Psoas muscle (tissue), 8 donors: ENCODE data around the gene PLAC9. TPM values are rescaled to one million over a fixed set of nuclear protein-coding genes. Genes with fewer than 3 reads are reported as not detected.

Experiments used
- ATAC-seq, 4 donors: fragments of 200-7000 bp; cut with Tn5 transposase; one replicate each; pipeline ENCODE4 v1.9.1; 2020; ENCODE audit warnings: moderate library complexity in 3 of 4, mild to moderate bottlenecking in 2 of 4
- DNase-seq, 2 donors: peaks; one replicate each; pipeline ENCODE4 v3.0.0-alpha.2; 2020
- H3K27ac ChIP-seq: fragments of 200-600 bp; one replicate; pipeline ENCODE4 v1.8.0; 2022
- H3K27me3 ChIP-seq, 3 donors: fragments of 200-600 bp in 1 of 3; one replicate each; pipeline versions ENCODE4 v1.6.1 to v1.8.0; 2013 to 2022; ENCODE audit warnings: low read length in 2 of 3, mild to moderate bottlenecking in 2 of 3, moderate library complexity in 1 of 3; ENCODE audit not compliant: insufficient read depth in 3 of 3
- H3K36me3 ChIP-seq, 2 donors: fragments of 200-600 bp in 1 of 2; one replicate each; pipeline versions ENCODE4 v1.6.1 to v1.8.0; 2013 to 2022; ENCODE audit warnings: low read depth in 1 of 2, mild to moderate bottlenecking in 1 of 2, moderate library complexity in 1 of 2; ENCODE audit not compliant: insufficient read depth in 1 of 2
- H3K4me1 ChIP-seq: fragments of 200-600 bp; one replicate; pipeline ENCODE4 v1.8.0; 2022
- H3K4me3 ChIP-seq: fragments of 200-600 bp; one replicate; pipeline ENCODE4 v1.8.0; 2022; ENCODE audit warnings: mild to moderate bottlenecking
- H3K9me3 ChIP-seq: fragments of 200-600 bp; one replicate; pipeline ENCODE4 v1.8.0; 2022
- WGBS, 3 donors: extraction: QIAGEN DNeasy Blood & Tissue Kit; methylation state at CpG; one replicate each; pipeline versions ENCODE4 v1.1.6 to v1.1.7; 2013; 5-methylcytosine and 5-hydroxymethylcytosine counted together
- intact Hi-C, 2 donors: fragments of 100-400 bp; cut with DNase I; formaldehyde crosslinking; loops; one replicate each; pipeline versions ENCODE4 v1.11.0 to v1.14.2; 2022
- polyA plus RNA-seq, 3 donors: library from polyadenylated mRNA; stranded (reverse); fragments of 200-250 nt; gene quantifications; one replicate each; pipeline ENCODE4 v1.2.3, GENCODE V29; 2013
- total RNA-seq, 4 donors: library from RNA; stranded (reverse); fragmentation: NEBNext Ultra II Directional in 2 of 4; extraction: Animal tissue kit (Norgen Biotek cat#: 25700) in 2 of 4; gene quantifications; one replicate each; pipeline versions ENCODE4 v1.2.1 to v1.2.4, GENCODE V29; 2021 to 2023
- TF ChIP-seq, protein P1 (sequence below): fragments of 200-600 bp; IDR thresholded peaks from one replicate; pipeline ENCODE4 v1.8.0; 2022; ENCODE audit warnings: antibody characterized with exemption
- donor health status: healthy with polysubstance abuse.
- donor health status: DM: no; HTN: no; CAD: no; lungs with moderate emphysema.
- donor health status: Bipolar disorder and iron deficiency.
- donor health status: healthy.
- donor health status: DM: yes; HTN: yes; CAD: no.
- donor health status: DM: no; HTN: no; CAD: no.
- donor health status: DM: no; HTN: no; CAD: no.
- donor health status: DM: yes; HTN: yes; CAD: no.

The PLAC9 gene
- total and polyA plus RNA-seq, 7 donors = 5.4 to 14.6 (median 9.4) TPM

DNA sequence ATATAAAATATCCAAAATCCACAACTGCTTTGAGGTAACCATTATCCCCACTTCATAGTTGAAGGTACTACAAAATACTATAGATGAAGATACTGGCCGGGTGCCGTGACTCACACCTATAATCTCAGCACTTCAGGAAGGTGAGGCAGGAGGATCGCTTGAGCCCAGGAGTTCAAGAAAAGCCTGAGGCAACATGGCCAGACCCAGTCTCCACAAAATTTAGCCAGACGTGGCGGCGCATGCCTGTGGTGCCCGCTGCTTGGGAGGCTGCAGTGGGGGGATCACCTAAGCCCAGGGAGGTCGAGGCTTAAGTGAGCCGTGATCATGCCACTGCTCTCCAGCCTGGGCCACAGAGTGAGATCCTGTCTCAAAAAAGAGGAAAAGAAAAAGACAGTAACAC, 32.4 kb upstream of the PLAC9 start:
- TF ChIP-seq, protein P1, sequence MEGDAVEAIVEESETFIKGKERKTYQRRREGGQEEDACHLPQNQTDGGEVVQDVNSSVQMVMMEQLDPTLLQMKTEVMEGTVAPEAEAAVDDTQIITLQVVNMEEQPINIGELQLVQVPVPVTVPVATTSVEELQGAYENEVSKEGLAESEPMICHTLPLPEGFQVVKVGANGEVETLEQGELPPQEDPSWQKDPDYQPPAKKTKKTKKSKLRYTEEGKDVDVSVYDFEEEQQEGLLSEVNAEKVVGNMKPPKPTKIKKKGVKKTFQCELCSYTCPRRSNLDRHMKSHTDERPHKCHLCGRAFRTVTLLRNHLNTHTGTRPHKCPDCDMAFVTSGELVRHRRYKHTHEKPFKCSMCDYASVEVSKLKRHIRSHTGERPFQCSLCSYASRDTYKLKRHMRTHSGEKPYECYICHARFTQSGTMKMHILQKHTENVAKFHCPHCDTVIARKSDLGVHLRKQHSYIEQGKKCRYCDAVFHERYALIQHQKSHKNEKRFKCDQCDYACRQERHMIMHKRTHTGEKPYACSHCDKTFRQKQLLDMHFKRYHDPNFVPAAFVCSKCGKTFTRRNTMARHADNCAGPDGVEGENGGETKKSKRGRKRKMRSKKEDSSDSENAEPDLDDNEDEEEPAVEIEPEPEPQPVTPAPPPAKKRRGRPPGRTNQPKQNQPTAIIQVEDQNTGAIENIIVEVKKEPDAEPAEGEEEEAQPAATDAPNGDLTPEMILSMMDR = no peak
- ATAC-seq (no peak), DNase-seq (no peak)
- no peaks in the 10 kb centered on the region for H3K9me3 ChIP-seq
- intact Hi-C loops = no loop called here
- 90 to 97% (median 92%) methylated on average over 9 of the region's 9 CpGs for WGBS, 3 donors
- no peak overlapping the region for H3K4me3 ChIP-seq
- no peaks in the 10 kb centered on the region for H3K4me1 ChIP-seq
- H3K27ac ChIP-seq = no peak overlapping the region
- H3K27me3 ChIP-seq = no peaks in the 10 kb centered on the region
- H3K36me3 ChIP-seq = no peaks in the 10 kb centered on the region

DNA sequence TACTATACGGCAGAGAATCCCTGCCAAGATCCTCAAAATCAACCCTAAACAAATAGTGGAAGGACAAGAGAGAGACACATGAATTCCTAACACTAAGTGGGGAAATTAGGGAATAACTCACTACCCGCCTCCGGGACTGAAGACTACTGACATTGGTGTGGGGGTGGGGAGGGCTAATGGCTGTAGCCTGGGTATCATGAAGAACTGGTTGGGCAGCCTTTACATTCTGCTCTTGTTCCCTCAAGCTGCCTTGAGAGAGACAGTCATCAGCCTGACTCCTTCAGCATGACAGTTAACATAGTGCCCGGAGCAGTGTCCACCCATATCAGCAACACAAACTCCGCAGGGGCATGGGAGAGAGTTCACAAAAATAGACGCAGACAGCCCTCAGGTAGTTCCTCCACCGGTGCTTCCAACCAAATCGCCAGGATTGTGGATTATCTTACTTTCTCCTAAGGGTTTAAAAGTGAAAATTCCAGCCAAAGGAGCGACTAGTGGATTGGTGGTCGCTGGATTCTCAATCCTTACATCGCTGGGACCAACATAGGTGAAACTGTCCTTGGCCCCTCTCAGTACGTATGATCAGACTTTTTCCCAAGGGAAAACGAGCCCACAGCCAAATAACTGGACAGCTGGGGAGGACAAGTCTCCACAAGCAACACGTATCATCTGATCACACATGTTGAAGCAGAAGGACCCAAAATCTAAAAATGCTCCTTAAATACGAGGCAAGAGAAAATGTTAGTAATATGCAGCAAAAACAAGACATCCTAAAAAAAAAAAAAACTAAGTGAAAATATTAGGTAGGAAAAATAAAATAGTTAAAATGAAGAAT, 31.5 kb upstream of the PLAC9 start:
- 74 to 86% (median 84%) methylated on average over 15 of the region's 15 CpGs for WGBS, 3 donors
- ATAC-seq (no peak), DNase-seq (no peak)
- Histone ChIP-seq H3K4me3 (no peak overlapping the region), H3K9me3 (no peaks in the 10 kb centered on the region), H3K4me1 (no peaks in the 10 kb centered on the region), H3K27me3 (no peaks in the 10 kb centered on the region), H3K27ac (no peak overlapping the region), H3K36me3 (no peaks in the 10 kb centered on the region)
- intact Hi-C loops = no loop called here
- TF ChIP-seq, protein P1 = no peak

DNA sequence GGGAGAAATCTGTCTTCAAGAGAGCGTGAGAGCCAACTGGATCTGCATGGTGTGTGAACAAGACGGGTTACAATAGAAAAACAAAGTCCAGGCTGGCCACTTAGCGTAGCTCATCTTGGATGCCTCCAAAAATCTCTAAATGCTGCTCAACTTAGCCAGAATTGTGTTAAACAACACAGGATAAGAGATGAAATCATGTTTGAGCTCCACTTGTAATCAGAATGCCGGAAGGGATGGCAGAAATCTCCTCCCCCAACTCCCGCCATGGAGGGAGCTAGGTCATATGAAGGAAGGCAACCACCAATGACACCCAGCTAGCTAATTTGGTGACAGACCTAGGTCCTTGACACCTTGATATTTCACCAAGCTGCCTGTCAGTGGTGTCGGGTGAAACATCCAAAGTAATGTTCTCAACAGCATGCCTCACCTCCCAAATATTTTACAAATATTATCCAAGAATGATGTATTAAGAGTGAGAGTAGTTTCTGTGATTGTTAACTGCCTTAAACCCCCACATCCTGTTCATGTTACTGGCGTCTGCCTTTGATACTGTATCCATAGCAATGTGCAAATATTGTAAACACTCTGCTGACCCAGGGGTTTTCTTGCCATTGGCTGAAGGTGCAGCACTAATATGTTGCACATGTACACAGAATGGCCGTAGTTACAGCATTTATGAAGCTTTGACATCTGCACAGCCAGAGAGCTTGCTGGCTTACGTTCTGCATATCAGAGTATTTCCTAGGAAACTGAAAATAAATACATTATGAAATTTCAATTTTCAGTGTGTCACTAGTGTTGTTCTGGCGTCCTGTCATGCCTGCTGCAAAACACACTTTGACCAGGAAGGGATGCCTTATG, 28.2 kb upstream of the PLAC9 start:
- no peaks in the 10 kb centered on the region for H3K36me3 ChIP-seq
- no peaks in the 10 kb centered on the region for H3K4me1 ChIP-seq
- H3K27ac ChIP-seq = peak overlapping the region; percentile 25
- DNase-seq (peak; percentile 29 to 57), ATAC-seq (peak; percentile 16 to 58 (median 30))
- H3K27me3 ChIP-seq = no peaks in the 10 kb centered on the region
- H3K4me3 ChIP-seq = no peak overlapping the region
- intact Hi-C loops = no loop called here
- TF ChIP-seq, protein P1 = no peak
- peaks cover 9% of the 10 kb centered on the region for H3K9me3 ChIP-seq
- WGBS, 3 donors = 27 to 33% (median 30%) methylated on average over 10 of the region's 10 CpGs

DNA sequence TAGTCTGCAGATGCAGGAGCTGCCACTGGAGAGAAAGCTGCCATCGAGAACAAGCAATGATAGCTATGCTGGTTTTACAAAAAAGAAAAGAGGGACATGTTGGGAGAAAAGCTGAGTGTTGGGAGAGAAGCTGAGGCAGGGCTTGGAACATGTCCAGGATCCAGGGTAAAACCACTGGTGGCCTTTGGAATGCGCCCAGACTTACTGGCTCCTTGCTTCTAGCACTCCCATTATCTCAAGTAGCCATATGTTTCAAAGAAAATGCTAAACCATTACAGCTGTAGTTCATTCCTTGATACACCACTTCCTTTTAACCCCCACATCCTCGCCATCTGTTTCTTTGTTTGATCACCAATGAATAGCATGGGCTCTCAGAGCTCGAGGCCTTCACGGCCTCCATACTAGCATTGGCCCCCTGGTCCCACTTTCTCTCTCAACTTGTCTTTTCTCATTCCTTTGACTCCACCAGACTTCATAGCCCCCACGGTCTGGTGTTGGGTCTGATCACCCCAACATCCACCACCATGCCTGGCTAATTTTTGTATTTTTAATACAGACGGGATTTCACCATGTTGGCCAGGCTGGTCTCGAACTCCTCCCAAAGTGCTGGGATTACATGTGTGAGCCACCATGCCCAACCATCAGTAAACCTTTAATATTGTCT, 23.8 kb upstream of the PLAC9 start:
- no peak overlapping the region for H3K27ac ChIP-seq
- H3K4me1 ChIP-seq = no peaks in the 10 kb centered on the region
- WGBS, 3 donors = 80 to 92% (median 90%) methylated on average over 8 of the region's 8 CpGs

More for the DNA sequence above, 23.8 kb upstream of the PLAC9 start:
- no peak for ATAC-seq
- no peak overlapping the region for H3K4me3 ChIP-seq
- H3K36me3 ChIP-seq = no peaks in the 10 kb centered on the region
- no peaks in the 10 kb centered on the region for H3K27me3 ChIP-seq
- peaks cover 11% of the 10 kb centered on the region for H3K9me3 ChIP-seq
- TF ChIP-seq, protein P1 = no peak
- DNase-seq = no peak
- intact Hi-C loops = no loop called here
